HG02981 (cell line): ENCODE results near the gene HBQ1.
"Not testable (repeated sequence)": the region's sequence is repeated elsewhere in the genome, so short reads cannot be mapped to it uniquely, and the experiment has no call there.

ENCODE experiments used
- ATAC-seq: cut with Tn5 transposase; IDR thresholded peaks from one replicate; pipeline ENCODE4 v1.9.1; 2021; ENCODE audit warnings: mild to moderate bottlenecking, moderate library complexity; ENCODE audit not compliant: unreplicated experiment

The HBQ1 gene

GRCh38 chr16:180101-180675, at the start of gene HBQ1:
Gene HBQ1 (plus strand): TSS chr16:180459. CDS start chr16:180487, 28 bp downstream.
- no peak for ATAC-seq

DNA sequence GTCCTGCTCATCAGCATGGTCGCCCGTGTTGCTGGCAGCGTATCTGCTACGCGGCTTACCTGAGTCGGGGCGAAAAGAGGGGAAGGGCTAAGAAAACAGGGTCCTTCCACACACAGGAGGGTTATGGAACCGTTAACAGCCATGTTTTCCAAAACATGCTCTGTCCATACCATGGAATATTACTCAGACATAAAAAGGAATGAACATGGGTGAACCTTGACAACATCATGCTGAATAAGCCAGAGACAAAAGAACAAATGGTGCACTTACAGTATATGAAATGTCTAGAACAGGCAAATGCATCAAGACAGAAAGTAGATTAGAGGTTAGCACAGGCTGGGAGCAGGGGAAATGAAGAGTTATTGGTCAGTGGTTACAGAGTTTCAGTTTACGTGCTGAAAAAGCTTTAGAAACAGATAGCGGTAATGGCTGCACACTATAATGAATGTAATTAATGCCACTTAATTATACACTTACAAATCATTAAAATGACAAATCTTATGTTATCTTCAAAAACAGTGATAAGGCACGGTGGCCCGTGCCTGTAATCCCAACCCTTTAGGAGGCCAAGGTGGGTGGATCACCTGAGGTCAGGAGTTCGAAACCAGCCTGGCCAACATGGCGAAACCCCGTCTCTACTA, 49.6 kb upstream of the HBQ1 start:
- ATAC-seq = no peak

GRCh38 chr16:132120-132519, 48.1 kb upstream of the HBQ1 start:
- no peak for ATAC-seq

- no peak for ATAC-seq
These were observed 46.5 kb upstream of the HBQ1 start for GRCh38 chr16:133716-134115.

GRCh38 chr16:138049-138417, 42.2 kb upstream of the HBQ1 start:
- no peak for ATAC-seq

DNA sequence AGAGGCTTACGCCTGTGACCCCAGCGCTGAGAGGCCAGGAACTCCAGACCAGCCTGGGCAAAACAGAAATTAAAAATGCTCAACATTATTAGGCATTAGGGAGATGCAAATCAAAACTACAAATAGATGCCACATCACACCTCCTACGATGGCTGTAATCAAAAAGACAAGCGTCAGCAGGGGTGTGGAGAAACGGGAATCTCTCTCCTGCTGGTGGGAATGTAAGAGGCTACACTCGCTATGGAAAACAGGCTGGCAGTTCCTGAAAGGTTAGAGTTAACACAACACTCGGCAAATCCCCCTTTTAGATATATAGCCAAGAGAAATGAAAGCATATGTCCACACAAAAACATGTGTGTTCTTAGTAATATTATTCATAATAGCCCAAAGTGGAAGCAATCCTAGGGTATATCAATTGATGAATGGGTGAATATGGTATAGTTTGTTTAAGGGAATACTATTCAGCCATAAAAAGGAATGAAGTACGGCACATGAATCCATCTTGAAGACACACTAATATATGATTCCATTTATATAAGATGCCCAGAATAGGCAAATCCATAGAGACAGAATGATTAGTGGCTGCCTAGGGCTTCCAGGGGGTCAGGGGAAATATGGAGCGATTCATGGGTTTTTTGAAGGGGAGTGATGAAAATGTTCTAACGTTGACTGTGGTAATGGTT, 39.9 kb upstream of the HBQ1 start:
- ATAC-seq = no peak

GRCh38 chr16:142405-142967, 37.8 kb upstream of the HBQ1 start:
- no peak for ATAC-seq

GRCh38 chr16:143047-143446, 37.2 kb upstream of the HBQ1 start:
- ATAC-seq = no peak

DNA sequence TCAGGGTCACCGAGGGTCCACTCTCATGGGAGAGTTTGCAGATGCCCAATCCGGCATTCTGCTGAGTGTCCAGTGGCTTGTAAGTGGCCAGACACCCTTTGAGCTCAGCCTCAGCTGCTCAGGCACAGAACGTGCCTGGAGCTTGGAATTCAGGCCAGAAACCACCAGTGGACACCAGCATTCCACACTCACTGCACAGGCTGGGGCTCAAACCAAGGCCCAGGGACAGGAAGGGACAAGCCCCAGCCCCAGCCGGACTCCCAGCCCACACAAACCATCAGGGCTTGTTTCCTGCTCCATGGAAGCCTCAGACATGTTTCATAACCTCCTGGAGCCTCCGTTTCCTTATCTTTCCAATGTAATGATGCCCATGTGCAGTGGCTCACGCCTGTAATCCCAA, 36.8 kb upstream of the HBQ1 start:
- no peak for ATAC-seq

DNA sequence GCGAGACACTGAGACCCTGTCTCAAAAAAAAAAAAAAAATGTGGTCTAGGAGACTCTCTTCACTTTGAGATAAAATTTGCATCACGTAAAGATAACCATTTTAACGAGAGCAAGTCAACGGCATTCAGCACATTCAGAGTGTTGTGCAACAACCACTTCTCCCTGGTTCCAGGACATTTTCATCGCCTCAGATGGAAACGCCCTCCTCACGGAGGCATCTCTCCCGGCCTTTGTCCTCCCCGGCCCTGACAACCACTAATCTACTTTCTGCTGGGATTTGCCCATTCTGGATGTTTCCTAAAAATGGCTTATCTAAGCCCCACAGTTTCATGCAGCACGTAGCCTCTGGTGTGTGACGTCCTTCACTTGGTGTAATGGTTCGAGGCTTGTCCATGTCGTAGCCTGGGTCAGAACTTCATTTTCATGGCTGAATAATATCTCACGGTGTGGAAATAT, 35.4 kb upstream of the HBQ1 start:
- ATAC-seq = no peak

DNA sequence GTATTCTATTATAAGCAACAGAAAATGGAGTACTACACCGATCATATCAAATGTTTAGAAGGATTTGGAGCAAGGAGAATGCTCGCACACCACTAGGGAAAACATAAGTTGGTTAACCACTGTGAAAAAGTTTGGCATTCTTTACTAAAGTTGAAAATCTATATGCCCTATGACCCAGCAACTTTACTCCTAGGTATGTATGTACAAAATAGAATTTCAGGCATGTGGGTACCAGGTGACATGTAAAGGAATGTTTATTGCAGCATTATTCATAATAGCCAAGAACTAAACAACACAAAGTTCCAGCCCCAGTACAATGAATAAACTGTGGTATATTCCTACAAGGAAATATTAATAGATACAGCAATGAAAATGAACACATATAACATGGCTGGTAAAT, 33.6 kb upstream of the HBQ1 start:
- ATAC-seq = no peak

DNA sequence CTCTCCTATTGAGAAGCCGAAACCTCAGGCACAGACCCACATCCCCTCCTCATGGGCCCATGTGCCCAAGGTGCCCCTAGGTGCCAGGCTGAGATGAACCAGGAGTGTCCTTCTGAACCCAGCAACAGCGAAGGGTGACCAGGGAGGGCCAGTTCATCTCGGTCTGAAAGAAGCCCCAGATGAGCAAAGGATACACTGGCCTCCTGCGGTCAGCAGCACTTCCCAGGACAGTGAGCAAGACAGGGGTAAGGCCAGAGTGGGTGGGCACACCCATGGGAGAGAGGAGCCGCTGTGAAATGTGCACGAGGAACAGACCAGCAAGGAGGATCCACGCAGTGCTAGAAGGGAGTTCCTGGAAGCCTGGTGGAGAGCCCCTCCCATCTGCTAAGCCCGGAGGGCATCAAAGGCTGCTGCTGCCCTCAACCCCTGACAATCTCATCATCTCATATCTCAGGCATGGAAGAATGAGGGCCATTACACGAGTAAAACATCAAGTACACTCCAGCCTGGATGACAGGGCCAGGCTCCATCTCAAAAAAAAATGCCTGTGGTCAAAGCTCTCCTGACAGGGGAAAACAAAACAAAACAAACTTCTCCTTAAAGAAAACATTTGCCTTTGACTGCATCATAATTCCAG, 31.1 kb upstream of the HBQ1 start:
- no peak for ATAC-seq

- no peak for ATAC-seq
These were observed 27.8 kb upstream of the HBQ1 start, which contains the start of gene HBZ for GRCh38 chr16:152141-153128. Gene HBZ (plus strand): TSS chr16:152644. CDS start chr16:152910, 266 bp downstream.

- not testable (repeated sequence) for ATAC-seq
These were observed 27.1 kb upstream of the HBQ1 start for GRCh38 chr16:153129-153521.

GRCh38 chr16:153550-154216, 26.6 kb upstream of the HBQ1 start:
- not testable (repeated sequence) for ATAC-seq

DNA sequence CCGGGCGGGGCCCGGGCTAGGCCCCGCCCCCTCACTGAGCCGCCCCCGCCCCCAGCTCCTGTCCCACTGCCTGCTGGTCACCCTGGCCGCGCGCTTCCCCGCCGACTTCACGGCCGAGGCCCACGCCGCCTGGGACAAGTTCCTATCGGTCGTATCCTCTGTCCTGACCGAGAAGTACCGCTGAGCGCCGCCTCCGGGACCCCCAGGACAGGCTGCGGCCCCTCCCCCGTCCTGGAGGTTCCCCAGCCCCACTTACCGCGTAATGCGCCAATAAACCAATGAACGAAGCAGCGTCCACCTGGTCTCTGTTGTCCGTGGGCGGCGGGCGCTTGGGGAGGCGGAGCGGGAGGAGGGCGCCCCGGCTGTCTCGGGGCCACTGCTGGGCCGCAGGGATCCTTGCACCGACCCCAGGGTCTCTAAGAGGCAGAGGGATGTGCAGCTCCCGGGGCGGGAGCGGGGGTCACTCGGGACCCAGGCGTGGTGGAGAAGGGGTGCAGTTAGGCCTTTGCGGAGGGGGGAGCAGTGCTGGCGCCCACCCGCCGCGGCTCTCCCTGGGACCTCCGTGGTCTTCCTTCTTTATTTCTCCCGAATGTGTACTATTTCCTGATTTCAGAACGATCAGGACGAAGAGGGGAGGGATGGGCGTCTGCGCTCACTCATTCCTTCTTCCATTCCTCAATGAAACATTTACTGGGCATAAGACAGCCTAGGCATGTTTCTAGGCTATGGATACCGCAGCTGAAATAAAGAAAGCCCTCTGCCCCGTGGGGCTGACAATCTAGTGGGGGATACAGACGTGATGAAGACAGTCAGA, 25.8 kb upstream of the HBQ1 start:
- ATAC-seq = no peak

GRCh38 chr16:155031-155398, 25.2 kb upstream of the HBQ1 start:
- ATAC-seq = no peak

DNA sequence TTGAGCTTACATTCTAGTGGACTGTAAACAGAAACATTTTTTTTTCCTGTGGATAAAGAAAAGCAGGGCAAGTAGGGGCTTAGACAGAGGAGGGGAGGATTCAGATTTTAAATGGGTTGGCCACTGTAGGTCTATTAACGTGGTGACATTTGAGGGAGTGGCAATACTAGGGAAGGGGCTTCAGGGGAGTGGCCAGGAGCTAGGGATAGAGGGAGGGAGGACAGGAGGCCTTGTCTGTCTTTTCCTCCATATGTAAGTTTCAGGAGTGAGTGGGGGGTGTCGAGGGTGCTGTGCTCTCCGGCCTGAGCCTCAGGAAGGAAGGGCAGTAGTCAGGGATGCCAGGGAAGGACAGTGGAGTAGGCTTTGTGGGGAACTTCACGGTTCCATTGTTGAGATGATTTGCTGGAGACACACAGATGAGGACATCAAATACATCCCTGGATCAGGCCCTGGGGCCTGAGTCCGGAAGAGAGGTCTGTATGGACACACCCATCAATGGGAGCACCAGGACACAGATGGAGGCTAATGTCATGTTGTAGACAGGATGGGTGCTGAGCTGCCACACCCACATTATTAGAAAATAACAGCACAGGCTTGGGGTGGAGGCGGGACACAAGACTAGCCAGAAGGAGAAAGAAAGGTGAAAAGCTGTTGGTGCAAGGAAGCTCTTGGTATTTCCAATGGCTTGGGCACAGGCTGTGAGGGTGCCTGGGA, 21.0 kb upstream of the HBQ1 start:
- no peak for ATAC-seq
